Endodermal cell (in vitro differentiated cells): Measurements from ENCODE around the gene AZIN2. TPM values are rescaled to one million over a fixed set of nuclear protein-coding genes. Genes with fewer than 3 reads are reported as not detected.

Source experiments
- DNase-seq: peaks from one replicate; pipeline ENCODE4 v3.0.0-alpha.2; 2017
- H3K27ac ChIP-seq: 2 replicates; pipeline ENCODE4 v1.5.1; 2013; ENCODE audit warnings: mild to moderate bottlenecking, low read depth, low read length, moderate library complexity
- H3K27me3 ChIP-seq: 2 replicates; pipeline ENCODE4 v1.6.1; 2013; ENCODE audit warnings: mild to moderate bottlenecking, low read length, moderate library complexity; ENCODE audit not compliant: insufficient read depth, control insufficient read depth, poor library complexity, severe bottlenecking
- H3K36me3 ChIP-seq: 2 replicates; pipeline ENCODE4 v1.7.0; 2013; ENCODE audit warnings: mild to moderate bottlenecking, low read length, moderate library complexity; ENCODE audit not compliant: control insufficient read depth, insufficient read depth
- H3K4me1 ChIP-seq: one replicate; pipeline ENCODE4 v1.7.0; 2013; ENCODE audit warnings: low read length; ENCODE audit not compliant: control insufficient read depth, insufficient read depth
- H3K4me3 ChIP-seq: 2 replicates; pipeline ENCODE4 v1.5.1; 2013; ENCODE audit warnings: mild to moderate bottlenecking, low read length, moderate library complexity
- H3K9ac ChIP-seq: 2 replicates; pipeline ENCODE4 v1.6.1; 2013; ENCODE audit warnings: mild to moderate bottlenecking, low read length, moderate library complexity; ENCODE audit not compliant: poor library complexity, severe bottlenecking; ENCODE audit errors: extremely low read depth
- H3K9me3 ChIP-seq: 2 replicates; pipeline ENCODE4 v1.6.1; 2013; ENCODE audit warnings: mild to moderate bottlenecking, low read length, moderate library complexity; ENCODE audit not compliant: control insufficient read depth
- H3K27ac Mint-ChIP-seq: 2 replicates; pipeline ENCODE4 v1.8.0; 2020; ENCODE audit warnings: mixed read lengths
- H3K27me3 Mint-ChIP-seq: 2 replicates; pipeline ENCODE4 v1.8.0; 2021; ENCODE audit warnings: mild to moderate bottlenecking, mixed read lengths; ENCODE audit not compliant: insufficient read depth
- H3K36me3 Mint-ChIP-seq: 2 replicates; pipeline ENCODE4 v1.8.0; 2020; ENCODE audit warnings: low read depth, mixed read lengths
- H3K4me1 Mint-ChIP-seq: 2 replicates; pipeline ENCODE4 v1.8.0; 2020; ENCODE audit warnings: mixed read lengths
- H3K4me3 Mint-ChIP-seq: 2 replicates; pipeline ENCODE4 v1.8.0; 2020; ENCODE audit warnings: mild to moderate bottlenecking, moderate library complexity, mixed read lengths
- H3K9me3 Mint-ChIP-seq: 2 replicates; pipeline ENCODE4 v1.8.0; 2020; ENCODE audit warnings: mild to moderate bottlenecking, mixed read lengths
- CTCF ChIP-seq: fragments of 200-600 bp; sonication (generic); conservative IDR thresholded peaks from 2 replicates; pipeline ENCODE4 v1.5.0; 2021; ENCODE audit warnings: antibody characterized with exemption, mild to moderate bottlenecking
- WGBS, 2 experiments: methylation state at CpG; one replicate each; pipeline versions ENCODE4 v1.1.5 to v1.1.7; 2013; ENCODE audit warnings: missing lambda C conversion rate in 2 of 2, mixed read lengths in 1 of 2; ENCODE audit not compliant: insufficient coverage in 1 of 2, insufficient read length in 1 of 2; 5-methylcytosine and 5-hydroxymethylcytosine counted together
- total RNA-seq, 2 donors: library from RNA; stranded (reverse); fragmentation: NEBNext Ultra II Directional in 1 of 2; extraction: Animal tissue kit (Norgen Biotek cat#: 25700) in 1 of 2; gene quantifications; 2 replicates in 1 of 2; 3 replicates in 1 of 2; pipeline ENCODE4 v1.2.1, GENCODE V29; 2021

AZIN2 gene
- total RNA-seq, 2 donors from 2014 or later: 1.7 to 3.0 TPM

- peaks cover 13% of the 10 kb centered on the region for H3K36me3 ChIP-seq
- peak overlapping the region; percentile 56 for H3K9ac ChIP-seq
- DNase-seq: no peak
- no peaks in the 10 kb centered on the region for H3K4me1 ChIP-seq
- H3K4me3 ChIP-seq: peak overlapping the region; percentile 85
- Mint-ChIP-seq H3K27me3 (peaks cover 17% of the 10 kb centered on the region), H3K36me3 (peaks cover 6% of the 10 kb centered on the region), H3K27ac (peak overlapping the region; percentile 88), H3K4me1 (peaks cover 12% of the 10 kb centered on the region), H3K9me3 (peaks cover 7% of the 10 kb centered on the region), H3K4me3 (peak overlapping the region; percentile 88)
- H3K27me3 ChIP-seq: no peaks in the 10 kb centered on the region
- no peaks in the 10 kb centered on the region for H3K9me3 ChIP-seq
- H3K27ac ChIP-seq: no peak overlapping the region
- 19 to 22% methylated on average over 5 of the region's 5 CpGs for WGBS, 2 experiments
- TF ChIP-seq CTCF: no peak
Observed at GRCh38 chr1:33036051-33036525, 44.9 kb upstream of the AZIN2 start.

- Histone ChIP-seq H3K9me3 (no peaks in the 10 kb centered on the region), H3K27ac (no peak within 1 kb of the TSS), H3K4me3 (peak within 1 kb of the TSS; percentile 85), H3K9ac (peak within 1 kb of the TSS; percentile 56), H3K36me3 (peaks cover 13% of the 10 kb centered on the region), H3K4me1 (no peaks in the 10 kb centered on the region), H3K27me3 (no peaks in the 10 kb centered on the region)
- Mint-ChIP-seq H3K36me3 (peaks cover 6% of the 10 kb centered on the region), H3K4me1 (peaks cover 12% of the 10 kb centered on the region), H3K27me3 (peaks cover 17% of the 10 kb centered on the region), H3K27ac (peak within 1 kb of the TSS; percentile 88), H3K9me3 (peaks cover 7% of the 10 kb centered on the region), H3K4me3 (peak within 1 kb of the TSS; percentile 88)
- peak; percentile 98 for DNase-seq
- TF ChIP-seq CTCF: no peak
- WGBS, 2 experiments: 7 to 21% methylated on average over 13 to 59 of the region's 59 CpGs
Observed at GRCh38 chr1:33036526-33037503, 44.1 kb upstream of the AZIN2 start, which contains the start of gene AK2. Gene AK2 (minus strand): TSS chr1:33036883. CDS start chr1:33036828, 55 bp downstream.

GRCh38 chr1:33039840-33040239 is 41.1 kb upstream of the AZIN2 start:
- 89 to 90% methylated on average over 7 to 8 of the region's 8 CpGs for WGBS, 2 experiments
- peaks cover 17% of the 10 kb centered on the region for H3K27me3 Mint-ChIP-seq

More at GRCh38 chr1:33039840-33040239, 41.1 kb upstream of the AZIN2 start:
- H3K4me1 ChIP-seq: no peaks in the 10 kb centered on the region
- H3K9me3 ChIP-seq: no peaks in the 10 kb centered on the region
- peaks cover 2% of the 10 kb centered on the region for H3K36me3 Mint-ChIP-seq
- no peak for DNase-seq
- no peaks in the 10 kb centered on the region for H3K36me3 ChIP-seq
- no peak overlapping the region for H3K27ac Mint-ChIP-seq
- no peak for TF ChIP-seq CTCF
- no peaks in the 10 kb centered on the region for H3K27me3 ChIP-seq
- H3K4me3 Mint-ChIP-seq: no peak overlapping the region
- H3K9ac ChIP-seq: no peak overlapping the region
- H3K4me1 Mint-ChIP-seq: peaks cover 12% of the 10 kb centered on the region
- H3K9me3 Mint-ChIP-seq: peaks cover 7% of the 10 kb centered on the region
- no peak overlapping the region for H3K4me3 ChIP-seq
- H3K27ac ChIP-seq: no peak overlapping the region
